NCI-H2171 (cell line): ENCODE results near the gene TPSG1.
"Not testable (repeated sequence)": the region's sequence is repeated elsewhere in the genome, so short reads cannot be mapped to it uniquely, and the experiment has no call there.

Experiments used
- DNase-seq: peaks from one replicate; lab custom pipeline; 2025; lab: John Stamatoyannopoulos, UW

TPSG1 gene

GRCh38 chr16:1225051-1225451 is at the start of gene TPSG1:
TPSG1 (minus strand) TSS chr16:1225268; CDS start chr16:1225252, 16 bp downstream.
- DNase-seq: no peak

- no peak for DNase-seq
Measured at GRCh38 chr16:1274767-1275166, 49.7 kb upstream of the TPSG1 start.

- DNase-seq: no peak
Measured at GRCh38 chr16:1273816-1274215, 48.7 kb upstream of the TPSG1 start.

- no peak for DNase-seq
Measured at GRCh38 chr16:1272453-1273198, 47.6 kb upstream of the TPSG1 start.

GRCh38 chr16:1271724-1272413 is 46.8 kb upstream of the TPSG1 start:
- DNase-seq: peak; percentile 68

- no peak for DNase-seq
Measured at GRCh38 chr16:1271380-1271723, 46.3 kb upstream of the TPSG1 start.

- DNase-seq: not testable (repeated sequence)
Measured at GRCh38 chr16:1269418-1269817, 44.4 kb upstream of the TPSG1 start.

GRCh38 chr16:1265826-1266225 is 40.8 kb upstream of the TPSG1 start:
- no peak for DNase-seq

GRCh38 chr16:1265090-1265630 is 40.1 kb upstream of the TPSG1 start:
- DNase-seq: no peak

GRCh38 chr16:1264345-1265089 is 39.4 kb upstream of the TPSG1 start:
- no peak for DNase-seq

- no peak for DNase-seq
Measured at GRCh38 chr16:1263591-1264344, 38.7 kb upstream of the TPSG1 start.

GRCh38 chr16:1262846-1263221 is 37.8 kb upstream of the TPSG1 start:
- DNase-seq: no peak

GRCh38 chr16:1262210-1262845 is 37.3 kb upstream of the TPSG1 start:
- DNase-seq: no peak

GRCh38 chr16:1261131-1261892 is 36.2 kb upstream of the TPSG1 start:
- no peak for DNase-seq

GRCh38 chr16:1260101-1260680 is 35.1 kb upstream of the TPSG1 start:
- no peak for DNase-seq

- no peak for DNase-seq
Measured at GRCh38 chr16:1259760-1260068, 34.6 kb upstream of the TPSG1 start.

- DNase-seq: no peak
Measured at GRCh38 chr16:1258906-1259759, 34.1 kb upstream of the TPSG1 start.

GRCh38 chr16:1258225-1258600 is 33.1 kb upstream of the TPSG1 start:
- DNase-seq: no peak

- DNase-seq: no peak
Measured at GRCh38 chr16:1257561-1258224, 32.6 kb upstream of the TPSG1 start.
